GM12878 (cell line): ENCODE measurements around the gene SLC19A2. TPM values are rescaled to one million over a fixed set of nuclear protein-coding genes. Genes with fewer than 3 reads are reported as not detected.

Experiments
- ATAC-seq: fragments of 200-7000 bp; cut with Tn5 transposase; 3 replicates; pipeline ENCODE4 v1.9.1; 2020; ENCODE audit warnings: mild to moderate bottlenecking, moderate library complexity
- BruUV-seq: library from RNA; stranded (reverse); fragments of 400-500 nt; replicated peaks from 2 replicates; lab custom pipeline; 2021; lab: Mats Ljungman, UMichigan
- CTCF ChIA-PET: fragments of 300-600 bp; sonication (Branson Sonifier 250); formaldehyde crosslinking; extraction: SDS; loops from one replicate; lab custom pipeline; 2021; ENCODE audit warnings: inconsistent platforms; lab: Yijun Ruan, JAX
- POLR2A ChIA-PET: fragments of 350-600 bp; formaldehyde crosslinking; extraction: SDS; loops from one replicate; lab custom pipeline; 2021; ENCODE audit warnings: inconsistent platforms; lab: Charles Lee
- RAD21 ChIA-PET: fragments of 300-600 bp; sonication (Branson Sonifier 250); formaldehyde crosslinking; loops from one replicate; lab custom pipeline; 2023; ENCODE audit warnings: antibody characterized with exemption; ENCODE audit not compliant: unreplicated experiment; lab: Charles Lee
- SMC1A ChIA-PET: fragments of 300-600 bp; sonication (Branson Sonifier 250); formaldehyde crosslinking; loops from one replicate; lab custom pipeline; 2023; ENCODE audit not compliant: unreplicated experiment, uncharacterized antibody; lab: Charles Lee
- DNase-seq: peaks from one replicate; pipeline ENCODE4 v3.0.0-alpha.2; 2011; ENCODE audit warnings: low read depth, low spot score
- FAIRE-seq: peaks from 3 replicates; lab custom pipeline; 2011; peaks lifted over from hg19 to GRCh38; lab: Jason Lieb, UNC
- H2AFZ ChIP-seq: 2 replicates; pipeline ENCODE4 v1.6.0; 2011; ENCODE audit warnings: low read depth, low read length, control low read depth; ENCODE audit not compliant: control insufficient read depth
- H3K27ac ChIP-seq: 2 replicates; pipeline ENCODE4 v1.5.1; 2011; ENCODE audit warnings: control low read depth; ENCODE audit not compliant: control insufficient read depth, insufficient read depth
- H3K27me3 ChIP-seq, 2 experiments: replicated peaks in 1 of 2; 2 replicates each; pipeline versions ENCODE4 v1.6.0 to v1.6.1; 2011; ENCODE audit warnings: low read length in 1 of 2; ENCODE audit not compliant: control insufficient read depth in 2 of 2, insufficient read depth in 2 of 2
- H3K36me3 ChIP-seq, 2 experiments: 2 replicates each; pipeline ENCODE4 v1.5.1; 2011; ENCODE audit warnings: low read length in 1 of 2; ENCODE audit not compliant: control insufficient read depth in 2 of 2, insufficient read depth in 2 of 2
- H3K4me1 ChIP-seq: 2 replicates; pipeline ENCODE4 v1.6.1; 2011; ENCODE audit warnings: mild to moderate bottlenecking, low read length, moderate library complexity, mixed read lengths; ENCODE audit not compliant: control insufficient read depth, insufficient read depth
- H3K4me2 ChIP-seq: 2 replicates; pipeline ENCODE4 v1.6.0; 2011; ENCODE audit warnings: control low read depth; ENCODE audit not compliant: control insufficient read depth, insufficient read depth
- H3K4me3 ChIP-seq: fragments of 200-600 bp; sonication (generic); 2 replicates; pipeline ENCODE4 v1.5.1; 2016
- H3K79me2 ChIP-seq: 2 replicates; pipeline ENCODE4 v1.6.0; 2011; ENCODE audit warnings: low read length; ENCODE audit not compliant: control insufficient read depth, insufficient read depth
- H3K9ac ChIP-seq: 2 replicates; pipeline ENCODE4 v1.8.0; 2011; ENCODE audit warnings: low read length, control low read depth, mixed read lengths; ENCODE audit not compliant: control insufficient read depth, insufficient read depth
- H3K9me3 ChIP-seq: replicated peaks from 3 replicates; pipeline ENCODE4 v1.5.1; 2011; ENCODE audit warnings: mild to moderate bottlenecking, low read length; ENCODE audit not compliant: control insufficient read depth, insufficient read depth
- H4K20me1 ChIP-seq: 2 replicates; pipeline ENCODE4 v1.6.0; 2011; ENCODE audit not compliant: control insufficient read depth, insufficient read depth
- BCL11A ChIP-seq: IDR thresholded peaks from 2 replicates; pipeline ENCODE4 v1.6.1; 2011; ENCODE audit warnings: low read depth, low read length
- IRF3 ChIP-seq: fragments of 450-650 bp; IDR thresholded peaks from 2 replicates; pipeline ENCODE4 v1.6.1; 2014; ENCODE audit warnings: mild to moderate bottlenecking
- MAX ChIP-seq: IDR thresholded peaks from 2 replicates; pipeline ENCODE4 v1.6.1; 2012; ENCODE audit warnings: low read depth, low read length, improper control_type of control experiment
- MTA2 ChIP-seq: fragments of 450-650 bp; IDR thresholded peaks from 2 replicates; pipeline ENCODE4 v1.6.1; 2016; ENCODE audit warnings: low read depth, mild to moderate bottlenecking, moderate library complexity
- NBN ChIP-seq: fragments of 450-650 bp; IDR thresholded peaks from 2 replicates; pipeline ENCODE4 v1.6.1; 2016
- PML ChIP-seq: IDR thresholded peaks from 2 replicates; pipeline ENCODE4 v1.6.1; 2012; ENCODE audit warnings: low read length, inconsistent platforms
- POLR2AphosphoS5 ChIP-seq: IDR thresholded peaks from 2 replicates; pipeline ENCODE4 v1.6.1; 2011; ENCODE audit warnings: mild to moderate bottlenecking, low read length, inconsistent platforms
- RB1 ChIP-seq: fragments of 450-650 bp; formaldehyde crosslinking; IDR thresholded peaks from 2 replicates; pipeline ENCODE4 v1.6.1; 2017; ENCODE audit warnings: mild to moderate bottlenecking, borderline replicate concordance
- SMAD1 ChIP-seq: fragments of 450-650 bp; IDR thresholded peaks from 2 replicates; pipeline ENCODE4 v1.6.1; 2018; ENCODE audit warnings: mild to moderate bottlenecking, low read depth; ENCODE audit not compliant: partially characterized antibody
- SUZ12 ChIP-seq: fragments of 200-600 bp; sonication (generic); IDR thresholded peaks from one replicate; pipeline ENCODE4 v1.6.1; 2018; ENCODE audit warnings: antibody characterized with exemption, mild to moderate bottlenecking; ENCODE audit not compliant: unreplicated experiment
- WRNIP1 ChIP-seq: IDR thresholded peaks from 2 replicates; pipeline ENCODE4 v1.6.1; 2011; ENCODE audit warnings: low read depth, low read length, improper control_type of control experiment, borderline replicate concordance
- ZNF592 ChIP-seq: fragments of 450-650 bp; IDR thresholded peaks from 2 replicates; pipeline ENCODE4 v1.6.1; 2017; ENCODE audit warnings: mild to moderate bottlenecking, moderate library complexity
- ZZZ3 ChIP-seq: IDR thresholded peaks from 2 replicates; pipeline ENCODE4 v1.6.1; 2011; ENCODE audit warnings: low read depth; ENCODE audit not compliant: control insufficient read depth, insufficient read length
- WGBS: methylation state at CpG from one replicate; pipeline ENCODE4 v1.1.6; 2016; ENCODE audit warnings: low lambda C conversion rate; ENCODE audit not compliant: insufficient replicate concordance, insufficient coverage; ENCODE audit errors: missing lambda C conversion rate; 5-methylcytosine and 5-hydroxymethylcytosine counted together
- in situ Hi-C: fragments of 300-500 bp; cut with MboI; formaldehyde crosslinking; loops from 9 replicates; pipeline ENCODE4 v1.14.3; 2018; ENCODE audit warnings: mixed read lengths
- intact Hi-C: fragments of 100-400 bp; cut with micrococcal nuclease; formaldehyde crosslinking; loops from one replicate; pipeline ENCODE4 v1.14.2; 2022; ENCODE audit not compliant: unreplicated experiment
- polyA plus RNA-seq, 11 experiments: library from polyadenylated mRNA; depleted of rRNA in 4 of 11; unstranded in 6 of 11; stranded (reverse) in 5 of 11; fragments of >200 nt; fragmentation: Nextera tagmentation in 4 of 11; fragmentation: Illumina TruSeq in 1 of 11; extraction: Ambion mirVana in 4 of 11; extraction: Trizol in 1 of 11; gene quantifications; 1 replicate in 1 of 11; 2 replicates in 10 of 11; pipeline versions ENCODE4 v1.2.1 to v1.2.3, GENCODE V29; 2011 to 2016; ENCODE audit warnings: inconsistent platforms in 2 of 11, missing spikeins in 2 of 11, low read depth in 1 of 11
- total RNA-seq, 4 experiments: library from RNA; depleted of rRNA in 3 of 4; stranded (reverse); fragments of >200 nt in 3 of 4; fragmentation: Illumina TruSeq in 1 of 4; extraction: Trizol in 1 of 4; gene quantifications; 2 replicates each; pipeline versions ENCODE4 v1.2.1 to v1.2.3, GENCODE V29; 2013 to 2021

Gene SLC19A2
- total and polyA plus RNA-seq, 10 of the 15 experiments (the other 5 are each of a cell fraction or from before 2014, with no cell fraction given): 1.2 to 7.8 (median 2.5) TPM

GRCh38 chr1:169484683-169485430, 887 bp downstream of the SLC19A2 start (continued):
- TF ChIP-seq MTA2 (no peak), NBN (0 out of 2 replicates have a peak, but pooled peaks have one; percentile 6), RB1 (0 out of 2 replicates have a peak, but pooled peaks have one; percentile 11), ZZZ3 (no peak)

- Histone ChIP-seq H3K79me2 (peaks cover 11% of the 10 kb centered on the region), H3K9me3 (no peaks in the 10 kb centered on the region), H3K27me3 (no peaks in the 10 kb centered on the region), H3K27ac (no peak overlapping the region), H3K4me3 (peak overlapping the region; percentile 88; the same call in 1 of the 2 replicates), H3K4me1 (peaks cover 8% of the 10 kb centered on the region), H4K20me1 (no peaks in the 10 kb centered on the region), H2AFZ (no peak overlapping the region), H3K4me2 (peak overlapping the region; percentile 100)
- RAD21 ChIA-PET: no interaction called here
- BruUV-seq: no TSS peak
- DNase-seq: no peak
- 97% methylated on average over 4 of the region's 4 CpGs for WGBS
- no peak for FAIRE-seq
- intact Hi-C loops: no loop called here
- CTCF ChIA-PET: no interaction called here
- no peak for ATAC-seq
- POLR2A ChIA-PET: no interaction called here
- SMC1A ChIA-PET: interaction anchor here (1.3 to 1.6 kb wide), 3 partner anchors 12 to 133 kb away, joined by 3 to 4 read pairs (median 3); no protein-coding TSS in a partner anchor
- in situ Hi-C loops: no loop called here
- no peak for TF ChIP-seq POLR2AphosphoS5
- TF ChIP-seq MAX: no peak
- TF ChIP-seq ZZZ3: no peak
- no peak for TF ChIP-seq WRNIP1
- TF ChIP-seq BCL11A: no peak
- no peak for TF ChIP-seq ZNF592
- no peak for TF ChIP-seq SUZ12
- TF ChIP-seq SMAD1: no peak
- TF ChIP-seq IRF3: no peak
- no peak for TF ChIP-seq PML
- TF ChIP-seq, all 136 proteins: peak for 0
- Histone ChIP-seq H3K36me3 (no peaks in the 10 kb centered on the region), H3K9ac (no peak overlapping the region)
Observed at GRCh38 chr1:169484101-169484500, 1.6 kb downstream of the SLC19A2 start.
